ENCODE data around the gene HLA-DRB1. TPM values are rescaled to one million over a fixed set of nuclear protein-coding genes. Genes with fewer than 3 reads are reported as not detected.
A peak's percentile ranks its signal among the peaks of the same experiment; 100 is the strongest.
"Not testable (repeated sequence)": the region's sequence is repeated elsewhere in the genome, so short reads cannot be mapped to it uniquely, and the experiment has no call there.

Gene HLA-DRB1
- total and polyA plus RNA-seq, 3 experiments from 2014 or later, result 24.7 to 56.0 (median 26.1) TPM

DNA sequence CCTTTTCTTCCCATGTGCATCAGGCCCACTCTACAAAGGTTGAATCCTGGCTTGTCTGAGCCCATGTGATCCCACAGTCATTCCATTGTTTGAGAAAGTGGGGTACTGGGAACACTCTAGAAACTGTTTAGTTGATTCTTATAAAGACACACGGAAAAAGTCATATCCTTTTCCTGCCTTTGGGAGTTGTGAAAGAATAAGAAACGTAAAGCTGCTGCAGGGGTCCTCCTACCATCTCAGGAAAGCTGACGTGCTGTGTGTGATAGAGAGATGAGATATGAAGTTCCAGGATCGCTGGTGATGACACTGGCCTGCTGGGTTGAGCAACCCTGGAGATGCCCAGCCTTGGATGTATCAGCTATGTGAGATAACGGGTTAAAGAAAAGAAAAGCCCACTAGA is 38.2 kb downstream of the HLA-DRB1 start:
- Mint-ChIP-seq H3K36me3 (no peaks in the 10 kb centered on the region), H3K4me1 (peaks cover 0 to 8% (median 0%) of the 10 kb centered on the region in 3 donors), H3K9me3 (no peaks in the 10 kb centered on the region), H3K27me3 (peaks cover 2 to 9% of the 10 kb centered on the region in 2 donors), H3K4me3 (no peak overlapping the region), H3K27ac (no peak overlapping the region)
- DNase-seq, result no peak
- Histone ChIP-seq H3K36me3 (ENCODE audit: insufficient read depth, low read length) (no peaks in the 10 kb centered on the region), H3K9me3 (ENCODE audit: low read length) (no peaks in the 10 kb centered on the region), H3K27me3 (ENCODE audit: insufficient read depth, low read length, poor library complexity, severe bottlenecking) (no peaks in the 10 kb centered on the region), H3K4me1 (ENCODE audit: insufficient read depth, low read length) (no peaks in the 10 kb centered on the region), H3K27ac (ENCODE audit: low read depth, low read length) (no peak overlapping the region), H3K4me3 (ENCODE audit: low read length) (no peak overlapping the region)
- POLR2A ChIA-PET, result no interaction called here
- CTCF ChIA-PET, result no interaction called here

DNA sequence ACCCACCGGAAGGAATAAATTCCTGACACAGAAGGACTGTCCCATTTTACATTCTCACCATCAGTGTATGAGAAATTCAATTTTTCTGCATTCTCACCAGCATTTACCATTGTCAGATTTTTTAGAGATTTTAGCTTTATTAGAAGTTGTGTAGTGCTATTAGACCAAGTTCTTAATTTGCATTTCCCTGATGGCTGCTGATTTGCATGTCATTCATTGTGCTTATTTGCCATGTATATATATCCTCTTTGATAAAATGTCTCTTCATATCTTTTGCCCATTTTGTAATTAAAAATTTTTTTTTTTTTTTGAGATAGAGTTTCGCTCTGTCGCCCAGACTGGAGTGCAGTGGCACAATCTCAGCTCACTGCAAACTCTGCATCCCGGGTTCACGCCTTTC is 49.8 kb downstream of the HLA-DRB1 start:
- Mint-ChIP-seq H3K27me3 (peaks cover 5 to 6% of the 10 kb centered on the region in 2 donors), H3K9me3 (peaks cover 0 to 7% (median 0%) of the 10 kb centered on the region in 5 donors), H3K4me1 (no peaks in the 10 kb centered on the region), H3K27ac (no peak overlapping the region), H3K4me3 (no peak overlapping the region), H3K36me3 (no peaks in the 10 kb centered on the region)
- ChIA-PET CTCF (no interaction called here), POLR2A (no interaction called here)
- DNase-seq, result no peak
- H3K4me3 ChIP-seq (ENCODE audit: low read length), result no peak overlapping the region
- no peaks in the 10 kb centered on the region for H3K9me3 ChIP-seq (ENCODE audit: low read length)
- no peaks in the 10 kb centered on the region for H3K36me3 ChIP-seq (ENCODE audit: insufficient read depth, low read length)
- H3K4me1 ChIP-seq (ENCODE audit: insufficient read depth, low read length), result no peaks in the 10 kb centered on the region
- no peaks in the 10 kb centered on the region for H3K27me3 ChIP-seq (ENCODE audit: insufficient read depth, low read length, poor library complexity, severe bottlenecking)
- H3K27ac ChIP-seq (ENCODE audit: low read depth, low read length), result no peak overlapping the region

DNA sequence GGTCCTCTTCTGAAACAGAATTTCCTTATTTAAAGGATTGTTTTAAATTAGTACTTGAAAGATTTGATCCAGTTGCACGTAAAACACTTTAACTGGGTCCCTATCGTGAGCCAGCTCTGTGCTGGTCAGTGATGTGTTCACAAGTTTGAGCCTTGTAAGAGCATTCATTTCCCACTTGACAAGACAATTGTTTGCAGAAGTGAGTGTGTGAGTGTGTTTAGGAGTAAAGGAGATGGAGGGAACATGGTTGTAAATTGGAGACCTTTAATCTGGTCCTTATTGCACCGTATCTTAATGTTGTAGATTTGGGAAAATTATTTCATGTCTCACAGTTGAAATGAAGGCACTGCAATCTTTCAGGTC is 59.2 kb downstream of the HLA-DRB1 start:
- DNase-seq; H3K9me3 Mint-ChIP-seq; H3K9me3 ChIP-seq (ENCODE audit: low read length); H3K36me3 ChIP-seq (ENCODE audit: insufficient read depth, low read length); POLR2A ChIA-PET; H3K4me1 ChIP-seq (ENCODE audit: insufficient read depth, low read length); H3K36me3 Mint-ChIP-seq; H3K27me3 ChIP-seq (ENCODE audit: insufficient read depth, low read length, poor library complexity, severe bottlenecking); H3K27me3 Mint-ChIP-seq; H3K4me3 ChIP-seq (ENCODE audit: low read length); H3K27ac ChIP-seq (ENCODE audit: low read depth, low read length); CTCF ChIA-PET: not testable (repeated sequence)
- peak overlapping the region in 2 of 8 donors; percentile 81 to 95 for H3K27ac Mint-ChIP-seq
- peaks cover 2 to 15% (median 13%) of the 10 kb centered on the region in 3 donors for H3K4me1 Mint-ChIP-seq
- peak overlapping the region in 2 of 7 donors; percentile 19 to 94 for H3K4me3 Mint-ChIP-seq

DNA sequence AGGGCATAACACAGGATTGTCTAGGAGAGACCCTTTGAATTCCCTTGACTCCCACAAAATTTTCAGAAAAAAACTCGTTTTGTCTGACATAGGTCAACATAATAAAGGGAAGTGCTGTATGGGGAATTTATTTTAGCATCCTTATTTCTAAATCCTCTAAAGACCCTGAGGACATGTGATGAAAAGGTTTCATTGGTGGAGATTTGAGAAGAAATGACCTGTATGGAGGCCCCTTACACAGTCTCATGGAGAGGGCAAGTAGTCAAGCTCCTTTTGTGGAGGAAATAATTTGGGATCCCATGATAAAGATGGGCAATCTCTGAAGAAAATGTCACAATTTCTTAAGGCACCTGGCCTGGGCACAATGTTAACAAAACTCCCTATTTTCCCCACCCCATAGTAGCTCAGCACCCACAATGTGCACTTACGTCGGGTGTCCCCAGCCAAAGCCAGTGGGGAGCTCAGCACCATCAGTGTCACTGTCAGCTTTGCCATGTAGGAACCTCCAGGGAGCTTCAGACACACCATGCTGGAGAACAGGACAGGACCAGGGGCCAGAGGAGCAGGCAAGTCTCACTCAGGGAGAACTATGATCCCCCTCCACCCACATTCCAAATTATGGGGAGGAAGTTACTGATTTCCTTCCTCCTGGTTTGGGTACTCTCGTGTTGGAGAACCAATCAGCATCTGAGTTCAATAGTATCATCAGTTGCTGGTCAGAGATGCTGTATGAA is 59.8 kb downstream of the HLA-DRB1 start, which contains the start of gene HLA-DRB5:
TSS of gene HLA-DRB5 (minus strand) at position 591 of the 734 bp plus-strand sequence. CDS start at position 528, 63 bp downstream.
- H3K36me3 ChIP-seq (ENCODE audit: insufficient read depth, low read length), result no peaks in the 10 kb centered on the region
- no peak within 1 kb of the TSS for H3K27ac ChIP-seq (ENCODE audit: low read depth, low read length)
- Mint-ChIP-seq H3K4me1 (peaks cover 2 to 15% (median 13%) of the 10 kb centered on the region in 3 donors), H3K36me3 (no peaks in the 10 kb centered on the region), H3K9me3 (no peaks in the 10 kb centered on the region), H3K4me3 (peak within 1 kb of the TSS; percentile 77 to 94 (median 84)), H3K27ac (peak within 1 kb of the TSS; percentile 38 to 95 (median 55)), H3K27me3 (peaks cover 0 to 2% of the 10 kb centered on the region in 2 donors)
- peak in 4 of 5 donors; percentile 0 to 47 (median 2) for DNase-seq
- no peaks in the 10 kb centered on the region for H3K27me3 ChIP-seq (ENCODE audit: insufficient read depth, low read length, poor library complexity, severe bottlenecking)
- ChIA-PET CTCF (no interaction called here), POLR2A (no interaction called here)
- H3K9me3 ChIP-seq (ENCODE audit: low read length), result no peaks in the 10 kb centered on the region
- H3K4me3 ChIP-seq (ENCODE audit: low read length), result peak within 1 kb of the TSS; percentile 28
- H3K4me1 ChIP-seq (ENCODE audit: insufficient read depth, low read length), result no peaks in the 10 kb centered on the region

Other genes starting within 250 kb of the HLA-DRB1 start
- not detected for gene TSBP1, start 217.9 kb downstream of the HLA-DRB1 start, total RNA-seq
- not detected for gene TSBP1, start 217.9 kb downstream of the HLA-DRB1 start, polyA plus RNA-seq
- not detected for gene BTNL2, start 182.7 kb downstream of the HLA-DRB1 start, total RNA-seq
- not detected for gene BTNL2, start 182.7 kb downstream of the HLA-DRB1 start, polyA plus RNA-seq
- gene HLA-DRA, start 150.0 kb downstream of the HLA-DRB1 start, total RNA-seq, result 10 to 100 TPM; 36.6 to 39.1 TPM
- 41.3 TPM for gene HLA-DRA, start 150.0 kb downstream of the HLA-DRB1 start, polyA plus RNA-seq
- gene HLA-DRB5, start 59.6 kb downstream of the HLA-DRB1 start, total RNA-seq, result 1 to 10 TPM in 1 of 2 experiments, under 1 TPM in 1; 0.82 to 1.1 TPM
- gene HLA-DRB5, start 59.6 kb downstream of the HLA-DRB1 start, polyA plus RNA-seq, result 3.2 TPM
- 10 to 100 TPM; 20.3 to 22.2 TPM for gene HLA-DQA1, start 47.6 kb upstream of the HLA-DRB1 start, total RNA-seq
- 3.2 TPM for gene HLA-DQA1, start 47.6 kb upstream of the HLA-DRB1 start, polyA plus RNA-seq
- gene HLA-DQB1, start 76.8 kb upstream of the HLA-DRB1 start, total RNA-seq, result 10 to 100 TPM; 16.0 to 22.7 TPM
- 4.3 TPM for gene HLA-DQB1, start 76.8 kb upstream of the HLA-DRB1 start, polyA plus RNA-seq
- gene HLA-DQA2, start 151.5 kb upstream of the HLA-DRB1 start, total RNA-seq, result 1 to 10 TPM; 1.2 TPM
- gene HLA-DQA2, start 151.5 kb upstream of the HLA-DRB1 start, polyA plus RNA-seq, result 1.9 TPM
- under 1 TPM; 0.83 to 0.97 TPM for gene HLA-DQB2, start 173.7 kb upstream of the HLA-DRB1 start, total RNA-seq
- gene HLA-DQB2, start 173.7 kb upstream of the HLA-DRB1 start, polyA plus RNA-seq, result 5.0 TPM
- under 1 TPM; 0.77 to 0.97 TPM for gene HLA-DOB, start 227.2 kb upstream of the HLA-DRB1 start, total RNA-seq
- 0.62 TPM for gene HLA-DOB, start 227.2 kb upstream of the HLA-DRB1 start, polyA plus RNA-seq
- gene TAP2, start 248.9 kb upstream of the HLA-DRB1 start, total RNA-seq, result 100 to 1,000 TPM; 221 to 228 TPM
- 35.8 TPM for gene TAP2, start 248.9 kb upstream of the HLA-DRB1 start, polyA plus RNA-seq